H9 (cell line): ENCODE data around the gene RBM25. TPM values are rescaled to one million over a fixed set of nuclear protein-coding genes. Genes with fewer than 3 reads are reported as not detected.

Experiments
- DNase-seq: peaks from one replicate; pipeline ENCODE4 v3.0.0-alpha.2; 2017
- H2AFZ ChIP-seq: one replicate; pipeline ENCODE4 v1.6.1; 2013; ENCODE audit warnings: mild to moderate bottlenecking, low read length, control low read depth, moderate library complexity
- H2AK5ac ChIP-seq: 2 replicates; pipeline ENCODE4 v1.6.1; 2013; ENCODE audit warnings: low read length, control low read depth, mixed read lengths; ENCODE audit not compliant: insufficient read length
- H2BK120ac ChIP-seq: one replicate; pipeline ENCODE4 v1.6.1; 2013; ENCODE audit warnings: low read depth, mild to moderate bottlenecking, low read length, control low read depth, inconsistent platforms; ENCODE audit not compliant: poor library complexity, severe bottlenecking
- H2BK12ac ChIP-seq: 2 replicates; pipeline ENCODE4 v1.6.1; 2013; ENCODE audit warnings: low read length, control low read depth, mixed read lengths, low read depth; ENCODE audit not compliant: insufficient read length
- H2BK15ac ChIP-seq: 2 replicates; pipeline ENCODE4 v1.6.1; 2013; ENCODE audit warnings: low read depth, low read length, control low read depth
- H2BK20ac ChIP-seq: one replicate; pipeline ENCODE4 v1.6.1; 2013; ENCODE audit warnings: low read depth, mild to moderate bottlenecking, low read length, control low read depth, inconsistent platforms; ENCODE audit not compliant: poor library complexity, severe bottlenecking
- H2BK5ac ChIP-seq: 2 replicates; pipeline ENCODE4 v1.6.1; 2013; ENCODE audit warnings: low read length, control low read depth, mixed read lengths; ENCODE audit not compliant: insufficient read length
- H3K14ac ChIP-seq: 2 replicates; pipeline ENCODE4 v1.6.1; 2013; ENCODE audit warnings: low read length, control low read depth; ENCODE audit not compliant: insufficient read depth
- H3K18ac ChIP-seq: 2 replicates; pipeline ENCODE4 v1.6.1; 2013; ENCODE audit warnings: low read depth, mild to moderate bottlenecking, mixed read lengths, low read length, control low read depth; ENCODE audit not compliant: insufficient read length
- H3K23ac ChIP-seq: 2 replicates; pipeline ENCODE4 v1.6.1; 2013; ENCODE audit warnings: low read length, control low read depth, mixed read lengths, low read depth; ENCODE audit not compliant: insufficient read length
- H3K23me2 ChIP-seq: 2 replicates; pipeline ENCODE4 v1.6.1; 2013; ENCODE audit warnings: low read depth, mild to moderate bottlenecking, mixed read lengths, low read length, control low read depth; ENCODE audit not compliant: insufficient read length, poor library complexity, severe bottlenecking
- H3K27ac ChIP-seq: 2 replicates; pipeline ENCODE4 v1.5.1; 2013; ENCODE audit warnings: low read length, control low read depth, mixed read lengths, low read depth; ENCODE audit not compliant: insufficient read length
- H3K27me3 ChIP-seq: 2 replicates; pipeline ENCODE4 v1.6.1; 2013; ENCODE audit warnings: low read length, control low read depth, inconsistent platforms; ENCODE audit not compliant: insufficient read depth
- H3K4ac ChIP-seq: 2 replicates; pipeline ENCODE4 v1.6.1; 2013; ENCODE audit warnings: low read depth, mild to moderate bottlenecking, control low read depth, inconsistent platforms, low read length, moderate library complexity
- H3K4me1 ChIP-seq: 2 replicates; pipeline ENCODE4 v1.6.1; 2013; ENCODE audit warnings: low read length, control low read depth, inconsistent platforms; ENCODE audit not compliant: insufficient read depth
- H3K4me2 ChIP-seq: 2 replicates; pipeline ENCODE4 v1.6.1; 2013; ENCODE audit warnings: low read length, control low read depth, mixed read lengths; ENCODE audit not compliant: insufficient read length, insufficient read depth
- H3K56ac ChIP-seq: 2 replicates; pipeline ENCODE4 v1.6.1; 2013; ENCODE audit warnings: low read depth, mild to moderate bottlenecking, mixed read lengths, low read length, control low read depth; ENCODE audit not compliant: insufficient read length
- H3K79me1 ChIP-seq: 2 replicates; pipeline ENCODE4 v1.6.1; 2013; ENCODE audit warnings: low read depth, mild to moderate bottlenecking, moderate library complexity, low read length, control low read depth, inconsistent platforms; ENCODE audit not compliant: insufficient read depth, poor library complexity, severe bottlenecking
- H3K79me2 ChIP-seq: 2 replicates; pipeline ENCODE4 v1.6.1; 2013; ENCODE audit warnings: low read length, control low read depth, inconsistent platforms; ENCODE audit not compliant: insufficient read depth
- H3K9ac ChIP-seq: 2 replicates; pipeline ENCODE4 v1.6.1; 2013; ENCODE audit warnings: low read length, control low read depth, mixed read lengths; ENCODE audit not compliant: insufficient read length; ENCODE audit errors: extremely low read depth
- H3K9me3 ChIP-seq: one replicate; pipeline ENCODE4 v1.6.1; 2013; ENCODE audit warnings: low read depth, low read length, inconsistent platforms; ENCODE audit not compliant: control insufficient read depth
- H3T11ph ChIP-seq: one replicate; pipeline ENCODE4 v1.6.1; 2013; ENCODE audit warnings: mild to moderate bottlenecking, low read length, control low read depth, inconsistent platforms
- H4K20me1 ChIP-seq: one replicate; pipeline ENCODE4 v1.6.1; 2013; ENCODE audit not compliant: control insufficient read depth, insufficient read length, insufficient read depth
- H4K5ac ChIP-seq: 2 replicates; pipeline ENCODE4 v1.6.1; 2013; ENCODE audit warnings: low read depth, mild to moderate bottlenecking, mixed read lengths, low read length, control low read depth; ENCODE audit not compliant: insufficient read length
- H4K8ac ChIP-seq: replicated peaks from 2 replicates; pipeline ENCODE4 v1.6.1; 2013; ENCODE audit warnings: low read length, control low read depth, mixed read lengths, low read depth; ENCODE audit not compliant: insufficient read length
- H4K91ac ChIP-seq: 2 replicates; pipeline ENCODE4 v1.6.1; 2013; ENCODE audit warnings: low read depth, mild to moderate bottlenecking, moderate library complexity, mixed read lengths, low read length, control low read depth; ENCODE audit not compliant: insufficient read length
- H3K27ac Mint-ChIP-seq, 3 experiments: 2 replicates in 2 of 3; 3 replicates in 1 of 3; pipeline ENCODE4 v1.8.0; 2020 to 2021; ENCODE audit warnings: mixed read lengths in 3 of 3, mild to moderate bottlenecking in 1 of 3, moderate library complexity in 1 of 3
- H3K27me3 Mint-ChIP-seq: 2 replicates; pipeline ENCODE4 v1.8.0; 2021; ENCODE audit warnings: low read depth, mild to moderate bottlenecking, moderate library complexity, mixed read lengths
- H3K36me3 Mint-ChIP-seq, 3 experiments: 2 replicates in 2 of 3; 3 replicates in 1 of 3; pipeline ENCODE4 v1.8.0; 2020 to 2021; ENCODE audit warnings: low read depth in 3 of 3, mixed read lengths in 3 of 3; ENCODE audit not compliant: insufficient read depth in 1 of 3
- H3K4me1 Mint-ChIP-seq, 2 experiments: 2 replicates each; pipeline ENCODE4 v1.8.0; 2020; ENCODE audit warnings: mixed read lengths in 2 of 2
- H3K4me3 Mint-ChIP-seq, 2 experiments: 2 replicates in 1 of 2; 3 replicates in 1 of 2; pipeline ENCODE4 v1.8.0; 2020 to 2021; ENCODE audit warnings: mild to moderate bottlenecking in 2 of 2, mixed read lengths in 2 of 2, moderate library complexity in 1 of 2
- H3K9me3 Mint-ChIP-seq, 2 experiments: 2 replicates in 1 of 2; 3 replicates in 1 of 2; pipeline ENCODE4 v1.8.0; 2020; ENCODE audit warnings: mild to moderate bottlenecking in 2 of 2, mixed read lengths in 2 of 2, moderate library complexity in 1 of 2
- CTCF ChIP-seq: fragments of 200-600 bp; sonication (generic); conservative IDR thresholded peaks from 3 replicates; pipeline ENCODE4 v1.8.0; 2021; ENCODE audit warnings: antibody characterized with exemption, mild to moderate bottlenecking
- WGBS: extraction: QIAGEN DNeasy Blood & Tissue Kit; methylation state at CpG from one replicate; pipeline ENCODE4 v1.1.7; 2013; ENCODE audit warnings: missing lambda C conversion rate, low lambda C conversion rate, mixed read lengths; ENCODE audit not compliant: insufficient read length; ENCODE audit errors: extremely low coverage; 5-methylcytosine and 5-hydroxymethylcytosine counted together
- total RNA-seq: library from RNA; stranded (reverse); gene quantifications from 2 replicates; pipeline ENCODE4 v1.2.1, GENCODE V29; 2021

The RBM25 gene
- total RNA-seq, 1 experiment from 2014 or later: 138 TPM

DNA sequence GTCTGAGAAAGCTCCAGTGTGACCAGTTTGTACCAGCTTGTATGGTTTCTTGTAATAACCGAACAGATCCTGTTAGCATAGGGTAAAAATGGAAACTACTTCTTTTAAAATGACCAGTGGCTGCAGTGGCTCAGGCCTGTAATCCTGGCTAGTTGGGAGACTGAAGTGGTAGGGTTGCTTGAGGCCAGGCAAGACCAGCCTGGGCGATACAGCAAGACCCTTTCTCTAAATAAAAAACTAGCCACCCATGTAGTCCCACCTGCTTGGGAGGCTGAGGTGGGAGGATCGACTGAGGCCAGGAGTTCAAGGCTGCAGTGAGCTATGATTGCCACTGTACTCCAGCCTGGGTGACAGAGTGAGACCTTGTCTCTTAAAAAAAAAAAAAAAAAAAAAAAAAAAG, 85.3 kb downstream of the RBM25 start:
- Mint-ChIP-seq H3K4me3 (no peak overlapping the region), H3K36me3 (peaks cover 6 to 12% (median 7%) of the 10 kb centered on the region in 3 experiments; a peak in 6 of 7 replicates), H3K4me1 (peaks cover 11 to 19% of the 10 kb centered on the region in 2 experiments), H3K9me3 (no peaks in the 10 kb centered on the region), H3K27me3 (no peaks in the 10 kb centered on the region), H3K27ac (peak overlapping the region; percentile 2 to 91 (median 52); a peak in 3 of 7 replicates)
- Histone ChIP-seq H3K14ac (no peak overlapping the region), H2BK20ac (no peak overlapping the region), H3K9ac (no peak overlapping the region), H3K79me2 (no peaks in the 10 kb centered on the region; the same call in 1 of the 2 replicates), H2BK12ac (no peak overlapping the region), H2BK15ac (no peak overlapping the region), H2AFZ (no peak overlapping the region), H3K4me1 (no peaks in the 10 kb centered on the region), H2AK5ac (no peak overlapping the region), H2BK120ac (no peak overlapping the region), H3K23me2 (no peaks in the 10 kb centered on the region), H3K4me2 (no peak overlapping the region), H3K23ac (no peak overlapping the region), H4K91ac (no peak overlapping the region), H3K27me3 (no peaks in the 10 kb centered on the region), H2BK5ac (no peak overlapping the region), H3K18ac (no peak overlapping the region), H4K20me1 (no peaks in the 10 kb centered on the region), H3K9me3 (no peaks in the 10 kb centered on the region), H3K4ac (no peak overlapping the region), H3K27ac (no peak overlapping the region), H4K8ac (no peak overlapping the region), H3T11ph (no peak overlapping the region), H4K5ac (no peak overlapping the region), H3K56ac (no peak overlapping the region), H3K79me1 (peaks cover 4% of the 10 kb centered on the region)
- no CpG with 5 or more reads among the region's 3 CpGs for WGBS
- DNase-seq: no peak
- TF ChIP-seq CTCF: no peak
